Stimulated activated CD4-positive, alpha-beta T cell treated with anti-CD3 and anti-CD28 coated beads, TNF-alpha, amount 100 ng/mL, for 4 hours (primary cell): ENCODE results near the gene UMAD1.

Experiments used
- DNase-seq, 3 experiments: peaks; one replicate each; pipeline ENCODE4 v3.0.0-alpha.2; 2020; ENCODE audit warnings: low read depth in 3 of 3

Gene UMAD1

DNA sequence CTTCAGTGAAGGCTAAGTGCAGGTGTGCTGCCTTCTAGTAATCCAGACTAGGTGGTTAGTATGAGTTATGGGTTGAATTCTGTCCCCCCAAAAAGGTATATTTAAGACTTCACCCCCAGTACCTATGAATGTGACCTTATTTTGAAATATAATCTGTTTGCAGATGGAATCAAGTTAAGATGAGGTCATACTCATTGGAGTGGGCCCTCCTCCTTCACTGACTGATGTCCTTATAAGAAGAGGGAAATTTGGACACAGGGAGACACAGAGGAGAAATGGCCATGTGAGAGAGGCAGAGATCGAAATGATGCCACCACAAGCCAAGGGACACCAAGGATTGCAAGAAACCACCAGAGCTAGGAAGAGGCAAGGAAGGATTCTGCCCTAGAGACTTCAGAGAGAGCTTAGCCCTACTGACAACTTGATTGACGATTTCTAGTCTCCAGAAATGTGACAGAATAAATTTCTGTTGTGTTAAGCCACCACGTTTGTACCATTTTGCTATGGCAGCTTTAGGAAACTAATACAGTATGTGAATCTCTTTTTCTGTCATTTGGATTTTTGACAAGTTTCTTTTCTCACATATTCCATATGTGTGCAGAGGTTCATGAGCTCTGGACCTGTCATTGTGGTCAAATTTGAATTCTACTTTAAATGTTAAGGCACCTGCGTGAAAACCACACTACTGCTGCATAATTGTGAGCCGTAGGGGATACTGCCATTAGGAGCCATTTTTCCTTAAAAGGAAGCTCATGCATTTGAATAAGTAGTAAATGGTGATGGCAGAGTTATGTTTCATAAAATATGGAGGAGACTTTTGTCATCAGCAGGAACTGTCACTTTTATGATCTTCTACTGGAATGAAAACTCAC is 80.4 kb downstream of the UMAD1 start:
- DNase-seq = no peak

DNA sequence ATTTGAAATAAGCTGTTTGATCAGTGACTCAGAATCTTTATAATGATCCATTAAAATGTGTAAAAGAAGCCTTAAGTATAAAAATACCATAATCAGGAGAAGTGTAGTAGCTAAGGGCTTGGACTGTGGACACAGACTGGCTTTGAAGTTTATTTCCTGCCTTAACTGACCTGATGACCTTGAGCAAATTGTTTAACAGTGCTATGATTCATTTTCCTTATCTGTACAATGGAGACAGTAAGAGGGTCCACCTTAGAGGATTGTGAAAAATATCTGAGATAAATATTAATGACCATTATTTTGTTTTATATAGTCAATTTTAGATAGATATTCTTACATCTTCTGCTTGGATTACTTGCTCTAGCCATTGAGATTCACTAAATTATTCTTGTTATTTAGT is 91.2 kb downstream of the UMAD1 start:
- DNase-seq = no peak

DNA sequence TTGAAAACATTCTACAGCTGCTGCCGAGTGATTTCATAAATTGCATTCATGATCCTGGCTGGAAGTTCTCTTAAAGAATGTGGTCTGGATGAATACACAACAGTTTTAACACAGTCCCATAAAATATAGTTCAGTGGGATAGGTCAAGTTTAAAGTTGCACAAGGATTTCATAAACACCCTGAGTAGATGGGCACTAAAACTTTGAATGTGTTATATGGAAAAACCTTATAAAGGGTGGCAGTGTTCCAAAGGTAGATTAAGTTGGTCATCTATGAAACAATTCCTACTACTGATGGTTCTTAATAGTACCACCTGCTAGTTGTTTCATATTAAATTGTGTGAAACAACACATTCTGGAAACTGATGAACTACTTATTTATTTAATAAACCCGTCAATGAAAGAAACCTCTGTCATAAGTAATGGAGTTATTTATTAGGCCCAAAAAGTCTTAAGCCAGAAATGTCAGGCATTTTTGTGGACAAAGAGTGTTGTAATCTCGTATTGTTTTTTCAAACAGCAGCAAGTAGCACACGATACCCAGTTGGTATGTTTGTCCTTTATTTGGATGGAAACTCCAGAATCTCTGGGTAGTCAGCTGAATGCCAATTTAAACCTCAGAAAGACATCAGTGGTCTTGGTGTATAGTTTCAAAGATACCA is 92.2 kb downstream of the UMAD1 start:
- DNase-seq = no peak

DNA sequence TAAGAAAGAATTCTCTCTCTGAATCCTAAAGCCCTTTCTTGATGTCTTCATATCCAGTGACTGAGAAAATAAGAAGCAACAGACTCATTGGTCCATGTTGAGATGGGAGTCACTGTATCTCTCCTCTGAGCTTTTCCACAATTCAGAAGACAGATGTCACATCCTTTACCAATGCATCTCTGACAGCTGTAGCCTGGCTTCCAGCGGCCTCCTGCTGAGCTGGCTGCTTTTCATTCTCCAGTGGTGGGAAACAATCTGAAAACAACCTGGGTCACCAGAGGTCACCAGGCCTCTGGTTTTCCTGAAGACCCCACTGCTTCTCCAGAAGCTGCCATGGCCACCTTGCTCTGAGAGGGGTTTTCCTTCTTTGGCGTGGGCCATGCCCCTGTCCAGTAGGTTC is 96.1 kb downstream of the UMAD1 start:
- DNase-seq = no peak

DNA sequence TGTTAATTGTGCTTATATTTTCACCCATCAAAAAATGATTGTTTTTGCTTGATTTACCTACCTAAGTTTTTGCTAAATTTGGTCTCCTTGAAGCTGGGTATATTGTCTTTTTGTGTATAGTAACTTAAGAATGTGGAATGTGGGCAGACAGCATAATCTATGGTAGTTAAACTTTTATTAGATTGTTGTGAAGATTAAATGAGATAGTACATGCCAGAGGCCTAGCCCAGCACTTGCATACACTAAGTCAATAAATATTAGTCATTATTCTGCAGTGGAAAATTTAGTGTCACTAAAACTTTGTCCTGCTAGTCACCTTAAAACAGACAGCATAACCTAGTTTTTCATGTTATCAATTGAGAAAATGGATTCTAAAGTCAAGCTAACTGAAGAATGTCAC is 97.1 kb downstream of the UMAD1 start:
- no peak for DNase-seq

DNA sequence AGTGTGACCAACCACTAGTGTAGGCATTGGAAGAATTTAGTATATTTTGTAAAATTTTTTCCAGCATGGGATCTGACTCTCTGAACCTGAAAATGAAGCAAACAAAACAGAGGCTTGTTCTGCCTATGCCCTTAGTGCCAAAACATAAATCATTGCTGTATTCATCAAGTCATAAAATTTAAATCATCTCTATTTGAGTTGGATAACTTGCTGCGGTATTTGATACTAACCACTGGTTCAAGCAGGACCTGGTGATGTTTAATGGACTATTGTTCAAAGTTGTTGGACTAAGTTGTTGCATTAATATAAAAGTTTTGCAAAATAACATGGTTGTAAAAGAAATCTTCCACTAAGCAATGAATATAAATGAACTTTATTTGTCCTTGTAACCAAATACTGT is 97.6 kb downstream of the UMAD1 start:
- DNase-seq = no peak

DNA sequence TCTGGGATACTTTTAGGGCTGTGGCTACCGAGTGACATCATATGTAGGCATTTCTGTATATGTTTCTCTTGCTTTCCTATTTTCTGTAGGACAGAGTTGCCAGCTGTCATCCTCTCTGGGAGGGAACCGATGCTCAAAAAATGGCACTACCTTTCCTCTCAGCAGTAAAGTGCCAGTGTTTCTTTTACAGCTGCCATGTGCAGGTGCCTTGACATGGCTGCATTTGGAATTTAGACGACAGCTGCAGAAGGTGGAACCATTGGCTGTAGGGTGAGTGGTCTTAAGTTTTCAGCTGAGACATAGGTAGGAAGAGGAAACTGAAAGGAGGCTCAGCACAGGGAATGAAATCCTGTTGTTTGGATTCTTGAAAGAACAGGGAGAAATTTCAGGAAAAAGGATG is 98.1 kb downstream of the UMAD1 start:
- DNase-seq = no peak

DNA sequence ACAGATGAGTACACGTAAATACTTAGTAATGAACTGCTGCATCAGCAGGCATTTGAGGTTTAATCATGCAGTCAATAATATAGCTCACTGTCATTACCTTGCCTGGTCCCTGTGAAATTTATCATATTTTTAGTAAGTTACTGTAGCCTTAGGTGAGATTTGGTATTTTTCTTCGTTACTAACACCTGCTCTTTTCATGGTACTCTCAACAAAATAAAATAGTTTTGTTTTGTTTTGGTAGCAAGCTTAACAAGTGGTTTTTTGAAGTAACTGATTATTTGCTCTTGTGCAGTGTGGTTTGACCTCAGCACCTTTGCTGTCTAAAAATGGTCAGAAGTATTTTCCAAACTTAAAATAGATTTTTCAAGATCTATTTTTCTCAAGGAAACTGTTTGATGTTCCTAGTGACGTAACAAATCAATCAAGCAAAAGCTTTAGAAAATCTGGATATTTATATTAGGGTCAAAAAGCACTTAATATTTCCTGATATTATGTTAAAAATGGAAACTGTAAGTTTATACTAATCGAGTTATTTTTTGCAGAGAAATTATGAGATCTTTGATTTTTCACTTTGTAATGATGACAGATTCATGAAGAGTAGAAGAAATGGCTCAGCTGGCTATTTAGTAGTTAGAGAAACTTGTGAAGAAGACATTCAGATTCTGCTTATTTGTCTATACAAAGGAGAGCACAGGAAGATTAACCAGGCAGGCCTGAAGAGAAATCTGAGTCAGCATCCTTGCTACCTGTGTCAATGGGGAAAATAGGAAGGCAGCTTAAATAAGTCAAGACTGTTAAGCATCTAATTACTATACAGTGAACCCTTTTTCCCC is 98.9 kb downstream of the UMAD1 start:
- no peak for DNase-seq

DNA sequence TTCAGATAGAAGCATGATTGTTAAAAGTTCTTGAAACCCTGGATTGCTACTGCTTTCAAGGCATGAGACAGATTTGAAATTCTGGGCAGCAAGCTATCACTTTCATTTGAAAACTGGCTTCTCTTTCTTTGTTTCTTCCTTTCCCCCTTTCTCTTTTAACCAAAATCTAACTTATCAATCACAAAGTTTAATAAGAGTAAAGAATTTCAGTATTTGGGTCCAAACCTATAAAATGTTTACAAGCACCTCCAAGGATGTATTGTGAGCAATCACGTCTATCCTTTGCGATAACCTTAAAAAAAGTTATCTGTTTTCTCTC is 99.4 kb downstream of the UMAD1 start:
- no peak for DNase-seq

DNA sequence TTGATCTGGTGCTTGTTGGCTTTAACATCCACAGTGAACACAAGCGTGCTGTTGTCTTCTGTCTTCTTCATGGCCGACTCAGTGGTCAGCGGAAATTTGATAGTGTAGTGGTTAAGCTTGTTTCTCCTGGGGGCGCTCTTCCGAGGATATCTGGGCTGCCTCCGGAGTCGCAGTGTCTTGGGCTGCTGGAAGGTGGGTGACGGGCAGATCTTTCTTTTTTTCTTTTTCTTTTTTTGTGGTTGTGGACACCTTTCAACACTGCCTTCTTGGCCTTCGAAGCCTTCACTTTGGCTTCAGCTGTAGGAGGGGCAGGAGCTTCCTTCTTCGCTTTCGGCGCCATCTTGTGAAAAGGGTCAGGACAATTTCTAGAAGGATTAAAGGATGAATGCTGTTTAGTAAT is 101.7 kb downstream of the UMAD1 start:
- no peak for DNase-seq

DNA sequence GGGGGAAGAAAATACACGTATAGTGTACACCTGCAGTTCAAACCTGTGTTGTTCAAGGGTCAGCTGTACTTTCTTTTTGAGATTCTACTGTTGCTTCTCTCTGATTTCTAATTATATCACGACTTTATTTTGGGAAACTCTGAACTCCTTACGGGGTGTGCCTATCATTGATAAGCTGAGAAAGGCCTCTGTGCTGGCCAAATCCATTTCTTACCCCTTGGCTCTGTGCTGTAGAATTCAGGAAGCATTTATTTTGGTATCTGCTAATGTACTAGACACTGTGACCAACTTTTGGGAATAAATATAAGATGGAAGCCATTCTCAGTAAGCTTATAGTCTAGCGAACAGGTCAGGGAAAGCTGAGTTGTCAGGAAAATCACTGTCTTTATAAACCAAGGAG is 104.7 kb downstream of the UMAD1 start:
- no peak for DNase-seq

DNA sequence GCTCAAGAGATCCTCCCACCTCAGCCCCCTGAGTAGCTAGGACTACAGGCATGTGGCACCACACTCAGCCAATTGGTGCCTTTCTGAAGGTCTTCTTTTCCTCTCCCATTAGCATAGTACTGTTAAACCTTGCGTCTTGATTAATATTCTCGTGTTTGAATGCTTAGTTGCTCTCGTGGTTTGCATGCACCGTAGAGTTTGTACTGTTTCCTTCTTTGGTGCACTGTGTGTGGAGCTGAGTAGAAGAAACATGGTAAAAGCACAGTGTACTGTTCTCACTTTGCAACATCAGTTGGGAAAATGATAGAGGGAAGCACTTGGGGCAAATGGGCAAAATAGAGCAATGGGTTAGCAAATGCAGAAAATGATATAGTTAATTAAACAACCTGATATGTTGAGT is 105.4 kb downstream of the UMAD1 start:
- DNase-seq = no peak

DNA sequence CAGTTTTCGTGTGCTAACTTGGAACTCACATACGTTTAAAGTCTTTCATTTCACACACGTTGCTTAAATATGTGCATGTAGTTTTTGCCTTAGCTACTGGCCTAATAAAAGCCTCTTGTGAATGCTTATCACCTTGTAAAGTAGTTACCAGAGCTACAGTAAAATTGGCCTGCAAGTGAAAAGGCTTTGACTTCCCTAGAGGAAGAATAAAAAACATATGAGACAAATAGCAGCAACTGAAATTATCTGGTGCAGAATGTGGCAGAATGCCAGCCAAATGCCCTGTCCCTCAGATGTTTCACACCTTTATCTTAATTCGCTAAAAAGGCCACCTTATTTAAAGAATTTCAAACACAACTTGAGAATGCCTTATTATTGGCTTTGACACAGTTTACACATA is 105.9 kb downstream of the UMAD1 start:
- no peak for DNase-seq

DNA sequence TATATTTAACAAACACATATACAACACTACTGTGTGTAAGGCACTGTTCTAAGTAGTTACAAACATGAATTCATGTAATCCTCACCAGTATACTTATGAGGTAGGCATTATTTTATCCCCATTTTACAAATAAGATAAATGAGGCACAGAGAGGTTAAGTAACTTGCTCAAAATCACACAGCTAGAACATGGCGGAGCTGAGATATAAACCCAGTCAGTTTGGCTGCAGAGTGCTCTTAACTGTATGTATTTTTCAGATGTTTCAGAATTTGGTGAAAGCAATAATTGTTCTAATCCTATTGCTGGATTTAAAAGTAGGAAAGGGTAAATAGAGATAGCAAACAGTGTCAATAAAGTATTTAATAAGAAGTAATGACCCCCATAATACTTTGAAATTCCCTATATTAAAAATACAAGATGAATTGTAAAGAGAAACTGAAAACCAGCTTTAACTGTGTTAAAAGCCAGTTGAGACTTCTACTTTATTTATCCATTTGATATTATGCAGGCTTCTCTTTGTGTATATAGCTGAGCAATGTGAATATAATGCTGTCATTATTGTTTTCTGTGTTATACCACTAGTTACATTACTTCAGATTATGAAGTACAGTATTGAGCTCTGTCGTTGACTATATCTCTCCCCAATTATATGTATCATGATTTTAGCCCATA is 110.2 kb downstream of the UMAD1 start:
- DNase-seq = no peak

DNA sequence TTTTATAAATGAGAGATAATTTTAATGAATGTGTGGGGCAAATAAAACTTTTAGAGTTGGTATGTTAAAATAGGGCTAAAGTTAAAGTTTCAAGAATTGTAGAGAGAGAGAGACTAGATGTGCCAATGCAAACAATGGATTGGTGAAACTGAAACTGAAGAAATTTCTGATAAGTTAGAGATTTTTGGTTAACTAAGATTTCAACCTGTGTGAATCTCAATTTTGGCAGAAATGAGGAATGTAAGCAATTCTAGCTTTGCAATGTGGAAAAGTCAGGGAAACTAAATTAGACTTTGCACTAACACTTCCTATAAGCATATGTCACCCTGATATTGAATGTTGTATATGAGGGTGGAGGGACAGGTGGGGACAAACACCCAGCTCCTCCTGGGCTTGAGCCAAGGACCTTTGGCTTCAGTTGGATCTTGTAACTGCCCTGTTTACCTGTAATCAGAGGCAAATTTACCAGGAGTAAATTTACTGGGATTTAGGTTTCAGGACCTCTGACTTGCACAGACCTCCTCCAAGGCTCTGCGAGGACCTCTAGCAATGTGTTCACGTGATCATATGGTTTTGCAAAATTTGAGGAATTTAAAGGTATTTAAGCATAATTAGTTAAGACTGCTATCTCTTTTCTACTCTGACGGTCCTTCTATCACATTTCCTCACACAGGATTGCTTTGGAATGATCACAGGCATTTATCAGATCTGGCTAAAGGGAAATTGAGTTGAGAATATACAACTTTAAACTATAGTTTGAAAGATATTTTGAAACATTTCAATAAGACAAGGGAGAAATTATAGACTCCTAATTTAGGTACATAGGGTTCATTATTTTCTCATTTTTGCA is 110.9 kb downstream of the UMAD1 start:
- no peak for DNase-seq

DNA sequence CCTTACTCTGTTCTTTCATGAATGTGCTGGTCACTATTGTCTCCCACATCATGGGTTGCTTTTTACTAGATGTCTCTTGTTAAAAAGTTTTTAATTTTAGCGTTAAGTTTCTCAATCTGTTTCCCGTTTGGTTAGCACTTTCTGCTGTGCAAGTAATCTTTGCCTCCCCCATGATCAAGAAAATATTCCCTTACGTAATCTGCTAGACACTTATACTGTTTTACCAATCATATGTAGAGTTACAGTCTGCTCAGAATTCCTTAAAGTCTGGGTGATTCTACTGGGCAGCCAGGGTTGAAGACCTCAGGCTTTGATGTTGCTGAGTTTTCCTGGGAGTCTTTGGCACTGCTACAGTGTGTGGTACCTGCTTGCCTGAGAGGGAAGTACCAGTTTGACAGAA is 116.0 kb downstream of the UMAD1 start:
- no peak for DNase-seq

DNA sequence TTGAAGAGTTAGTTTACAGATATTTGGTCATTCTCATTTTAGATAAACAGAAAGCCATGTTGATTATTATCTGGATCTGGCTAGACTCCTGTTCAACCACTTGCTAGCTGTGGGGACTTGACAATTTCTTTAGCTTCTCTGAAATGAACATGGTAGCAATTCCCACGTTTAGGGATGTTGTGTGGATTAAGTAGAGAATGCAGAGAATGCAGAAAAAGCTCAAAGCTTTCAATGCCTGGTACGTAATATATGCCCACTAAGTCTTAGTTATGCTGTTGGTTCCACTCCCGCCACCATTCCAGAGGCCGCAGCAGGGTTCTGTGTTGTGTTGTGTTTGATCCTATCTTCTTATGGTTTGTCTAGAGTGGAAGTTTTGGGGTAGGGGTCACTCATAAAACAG is 117.0 kb downstream of the UMAD1 start:
- no peak for DNase-seq

DNA sequence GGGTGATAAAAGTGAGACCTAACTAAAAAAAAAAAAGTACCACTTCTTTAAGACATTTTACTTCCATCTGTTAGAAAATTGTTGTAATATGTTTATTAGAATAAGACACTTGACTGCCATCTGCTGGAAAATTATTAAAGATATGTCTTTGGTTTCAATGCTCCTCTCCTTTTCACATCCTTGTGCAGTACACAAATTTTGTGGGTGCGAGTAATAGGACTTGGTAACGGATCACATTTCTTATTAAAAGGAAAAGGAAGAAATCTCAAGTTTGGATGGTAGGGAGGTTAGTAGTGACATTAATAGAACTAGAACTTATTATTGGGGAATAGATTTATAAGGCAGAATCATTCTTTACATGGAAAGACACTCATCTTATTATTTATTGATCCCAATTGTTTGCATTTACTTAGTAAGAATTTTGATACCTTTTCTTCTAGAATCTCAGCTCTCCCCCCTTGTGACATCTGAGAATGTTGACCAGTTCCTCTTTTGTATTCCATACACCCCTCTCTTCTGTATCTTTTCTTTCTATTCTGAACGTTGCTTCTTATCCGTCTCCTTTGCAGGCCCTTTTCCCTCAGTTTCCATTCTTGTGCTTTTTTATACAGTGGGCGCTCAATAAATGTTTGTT is 120.9 kb downstream of the UMAD1 start:
- no peak for DNase-seq

DNA sequence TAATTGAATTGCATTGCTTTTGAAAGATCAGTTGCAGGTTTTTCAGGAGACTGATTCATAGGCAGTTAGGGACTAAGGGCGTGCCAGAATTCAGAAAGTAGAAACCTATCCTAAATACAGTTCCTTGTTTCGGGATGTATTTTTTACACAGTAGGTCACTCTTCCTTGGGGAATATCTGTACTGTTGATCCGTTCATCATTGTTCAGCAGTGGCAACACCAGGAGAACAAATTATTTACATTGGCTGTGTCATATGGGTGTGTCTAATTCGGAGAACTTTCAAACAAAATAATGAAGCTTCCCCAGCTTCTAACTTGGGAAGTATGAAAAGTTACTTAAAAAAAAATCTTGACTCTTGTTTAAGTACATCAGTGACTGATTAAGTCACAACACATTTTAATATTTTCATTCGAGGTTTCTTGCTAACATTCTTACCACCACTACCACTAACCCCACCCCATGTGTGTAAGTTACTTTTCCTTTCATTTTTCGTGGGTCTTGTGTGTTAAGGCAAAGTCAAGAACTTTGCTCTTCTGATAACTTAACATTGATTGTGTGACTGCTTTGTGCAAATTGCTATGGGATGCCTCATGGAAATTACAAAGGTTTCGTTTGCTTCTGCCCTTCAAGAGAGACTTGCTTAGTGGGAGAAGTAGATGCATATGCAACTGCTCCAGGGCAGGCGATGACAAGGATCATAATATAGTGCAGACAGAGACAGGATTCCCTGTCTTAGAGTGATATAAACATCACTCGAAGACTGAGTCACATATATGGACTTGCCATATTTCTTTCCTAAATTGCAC is 121.6 kb downstream of the UMAD1 start:
- DNase-seq = no peak
